GM18858 (cell line): ENCODE measurements around the gene LTBP3.

Source experiments
- ATAC-seq: cut with Tn5 transposase; IDR thresholded peaks from one replicate; pipeline ENCODE4 v1.9.1; 2021; ENCODE audit not compliant: unreplicated experiment

Gene LTBP3

DNA sequence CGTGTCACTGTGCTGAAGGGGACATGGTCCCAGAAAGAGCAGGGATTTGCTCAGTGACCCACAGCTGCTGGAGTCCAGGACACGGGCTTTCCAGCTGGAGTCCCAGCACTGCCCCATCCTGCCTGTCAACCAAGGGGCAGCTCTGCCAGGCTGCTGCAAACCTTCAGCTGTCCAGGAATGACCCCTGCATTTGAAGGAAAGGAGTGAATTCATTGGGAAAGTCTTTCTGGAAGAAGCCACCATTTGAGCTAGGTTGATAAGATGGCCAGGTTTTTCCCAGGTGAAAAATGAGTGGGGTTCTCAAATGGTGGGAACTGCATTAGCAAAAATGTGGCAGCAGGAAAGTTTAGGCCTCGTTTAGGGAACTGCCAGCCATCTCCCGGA, 28.1 kb upstream of the LTBP3 start:
- no peak for ATAC-seq

DNA sequence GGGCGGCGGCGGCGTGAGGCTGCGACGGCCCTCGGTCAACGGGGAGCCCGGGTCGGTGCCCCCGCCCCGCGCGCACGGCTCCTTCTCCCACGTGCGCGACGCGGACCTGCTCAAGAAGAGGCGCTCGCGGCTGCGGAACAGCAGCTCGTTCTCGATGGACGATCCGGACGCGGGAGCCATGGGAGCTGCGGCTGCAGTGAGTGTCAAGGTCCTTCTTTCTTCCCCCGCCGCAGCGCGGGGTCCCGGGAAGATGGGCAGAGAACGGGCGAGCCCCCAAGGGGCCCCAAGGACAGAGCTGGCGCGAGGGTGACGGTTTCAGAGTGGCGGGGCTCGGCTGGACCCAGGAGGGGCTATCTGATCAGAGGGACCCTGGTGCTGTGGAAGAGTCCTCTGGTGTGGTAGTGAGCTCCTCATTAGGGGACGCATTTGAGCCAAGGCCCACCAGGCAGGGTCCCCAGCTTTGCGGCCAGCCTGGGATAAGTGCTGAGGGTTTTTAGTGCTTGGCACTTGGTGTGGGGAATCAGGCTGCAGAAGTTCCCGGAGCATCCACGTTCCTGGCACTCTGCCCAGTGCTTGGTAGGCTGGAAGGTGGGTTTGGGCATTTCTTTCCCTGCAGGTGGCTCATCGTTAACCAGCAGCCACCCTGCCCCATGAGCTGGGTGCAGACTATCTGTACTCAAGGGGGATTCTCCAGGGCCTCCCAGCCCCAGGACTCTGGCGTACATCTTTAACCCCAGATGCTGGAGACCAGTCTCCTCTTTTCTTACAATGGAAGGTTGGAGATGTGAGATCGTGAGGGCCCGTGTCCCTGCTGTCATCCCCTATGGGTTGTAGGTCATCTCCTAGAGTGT, 27.5 kb upstream of the LTBP3 start:
- ATAC-seq: no peak

DNA sequence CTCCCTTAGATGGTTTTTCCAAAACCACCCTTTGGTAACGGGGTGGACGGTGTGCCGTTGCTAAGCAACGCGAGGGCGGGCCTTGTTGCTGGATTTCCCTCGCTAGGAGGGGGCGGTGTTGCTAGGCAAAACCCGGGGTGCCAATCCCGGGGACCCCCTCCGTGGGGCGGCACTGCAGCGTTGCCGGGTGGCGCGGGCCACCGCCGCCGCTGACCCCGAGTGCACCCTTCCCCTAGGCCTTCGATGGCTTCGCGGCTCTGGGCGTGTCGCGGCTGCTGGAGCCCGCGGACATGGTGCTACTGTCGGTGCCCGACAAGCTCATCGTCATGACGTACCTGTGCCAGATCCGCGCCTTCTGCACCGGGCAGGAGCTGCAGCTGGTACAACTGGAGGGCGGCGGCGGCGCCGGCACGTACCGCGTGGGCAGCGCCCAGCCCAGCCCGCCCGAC, 26.6 kb upstream of the LTBP3 start:
- no peak for ATAC-seq

DNA sequence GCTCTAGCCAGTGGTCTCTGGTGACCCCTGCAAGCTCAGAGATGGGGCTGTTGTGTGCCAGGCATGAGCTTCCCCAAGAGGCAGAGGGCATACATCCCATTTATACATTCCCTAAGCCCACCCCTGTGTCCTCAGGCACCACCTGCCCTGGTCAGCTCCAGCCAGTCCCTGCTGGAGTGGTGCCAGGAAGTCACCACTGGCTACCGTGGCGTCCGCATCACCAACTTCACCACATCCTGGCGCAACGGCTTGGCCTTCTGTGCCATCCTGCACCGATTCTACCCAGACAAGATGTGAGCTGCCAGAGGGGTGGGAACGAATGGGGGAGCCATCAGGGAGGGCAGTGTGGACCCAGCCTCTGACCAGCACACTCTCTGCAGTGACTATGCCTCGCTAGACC, 25.9 kb upstream of the LTBP3 start:
- ATAC-seq: no peak

DNA sequence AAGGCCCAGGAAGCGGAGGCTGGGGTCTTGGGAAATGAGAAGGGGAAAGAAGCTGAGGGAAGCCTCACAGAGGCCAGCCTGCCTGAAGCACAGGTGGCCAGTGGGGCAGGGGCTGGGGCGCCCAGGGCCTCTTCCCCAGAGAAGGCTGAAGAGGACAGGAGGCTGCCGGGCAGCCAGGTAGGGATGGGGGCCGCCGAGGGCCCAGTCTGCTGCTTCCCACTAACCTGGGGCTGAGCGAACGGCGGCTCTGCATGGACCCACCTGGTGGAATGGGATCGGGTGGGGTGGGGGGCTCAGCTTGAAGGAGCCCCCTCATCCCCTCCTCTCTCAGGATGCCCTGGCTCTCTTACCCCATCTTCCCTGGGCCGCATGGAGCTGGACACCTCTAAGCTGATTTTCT, 25.4 kb upstream of the LTBP3 start:
- ATAC-seq: no peak

DNA sequence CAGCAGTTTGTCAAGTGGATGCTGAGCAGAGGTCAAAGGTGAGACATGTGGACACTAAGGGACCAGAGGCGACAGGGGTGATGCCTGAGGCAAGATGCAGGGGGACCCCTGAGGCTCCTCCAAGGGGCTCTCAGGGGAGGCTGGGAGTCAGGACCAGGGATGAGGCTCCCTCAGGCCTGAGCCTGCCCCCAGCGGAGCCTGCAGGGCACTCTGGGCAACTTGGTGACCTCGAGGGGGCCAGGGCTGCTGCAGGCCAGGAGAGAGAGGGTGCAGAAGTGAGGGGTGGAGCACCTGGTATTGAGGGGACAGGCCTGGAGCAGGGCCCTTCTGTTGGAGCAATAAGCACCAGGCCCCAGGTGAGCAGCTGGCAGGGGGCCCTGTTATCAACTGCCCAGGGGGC, 23.8 kb upstream of the LTBP3 start:
- ATAC-seq: no peak

DNA sequence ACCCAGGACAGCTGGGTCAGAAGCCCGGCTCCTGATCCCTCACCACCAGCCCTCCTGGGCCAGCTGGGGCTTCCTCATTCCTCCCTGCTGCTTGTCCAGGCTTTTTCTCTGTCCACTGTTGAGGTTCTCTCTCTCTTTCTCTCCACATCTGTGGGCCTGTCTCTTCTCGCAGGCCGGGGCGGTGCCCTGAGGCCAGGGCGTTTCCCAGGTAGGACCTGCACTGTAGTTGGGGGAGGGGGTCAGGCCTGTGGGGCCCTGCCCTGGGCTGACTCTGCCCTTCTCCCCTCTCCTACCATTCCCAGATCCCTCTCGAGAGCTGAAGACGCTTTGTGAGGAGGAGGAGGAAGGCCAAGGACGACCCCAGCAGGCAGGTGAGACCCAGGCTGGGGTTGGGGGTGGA, 22.6 kb upstream of the LTBP3 start:
- ATAC-seq: no peak

DNA sequence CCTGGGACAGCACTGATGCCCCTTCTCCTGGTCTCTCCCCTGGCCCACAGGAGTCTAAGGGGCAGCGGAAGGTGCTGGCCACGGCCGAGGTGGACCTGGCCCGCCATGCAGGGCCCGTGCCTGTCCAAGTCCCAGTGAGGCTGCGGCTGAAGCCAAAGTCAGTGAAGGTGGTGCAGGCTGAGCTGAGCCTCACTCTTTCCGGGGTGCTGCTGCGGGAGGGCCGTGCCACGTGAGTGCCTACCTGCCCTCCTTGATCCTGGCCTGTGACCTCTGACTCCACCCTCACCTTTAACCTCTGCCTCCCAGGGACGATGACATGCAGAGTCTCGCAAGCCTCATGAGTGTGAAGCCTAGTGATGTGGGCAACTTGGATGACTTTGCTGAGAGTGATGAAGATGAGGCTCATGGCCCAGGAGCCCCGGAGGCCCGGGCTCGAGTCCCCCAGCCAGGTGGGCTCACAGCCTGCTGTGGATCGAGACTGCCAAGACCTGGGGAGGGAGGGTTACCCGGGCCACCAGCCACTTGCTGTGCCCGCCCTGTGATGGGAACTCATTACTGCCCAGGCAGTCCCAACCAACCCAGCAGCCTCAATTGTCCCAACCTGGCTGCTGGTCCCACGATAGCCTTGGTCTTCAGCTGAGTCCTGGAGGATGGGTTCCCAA, 22.0 kb upstream of the LTBP3 start:
- no peak for ATAC-seq

DNA sequence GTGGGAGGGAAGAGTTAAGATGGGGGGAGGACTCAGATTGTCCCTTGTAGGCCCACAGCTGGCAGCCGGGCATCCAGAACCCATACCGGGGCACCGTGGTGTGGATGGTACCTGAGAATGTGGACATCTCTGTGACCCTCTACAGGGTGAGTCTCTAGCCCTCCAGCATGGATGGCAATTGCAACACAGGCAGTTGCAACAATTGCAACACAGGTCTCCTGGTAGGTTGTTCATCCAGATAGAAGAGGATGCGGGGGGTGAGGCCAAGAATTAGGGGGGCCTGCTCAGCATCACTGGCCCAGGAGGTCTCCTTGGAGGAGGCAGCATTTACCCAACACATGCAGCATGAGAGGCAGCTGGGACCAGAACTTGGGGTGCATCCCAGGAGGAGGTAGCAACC, 21.1 kb upstream of the LTBP3 start:
- no peak for ATAC-seq

DNA sequence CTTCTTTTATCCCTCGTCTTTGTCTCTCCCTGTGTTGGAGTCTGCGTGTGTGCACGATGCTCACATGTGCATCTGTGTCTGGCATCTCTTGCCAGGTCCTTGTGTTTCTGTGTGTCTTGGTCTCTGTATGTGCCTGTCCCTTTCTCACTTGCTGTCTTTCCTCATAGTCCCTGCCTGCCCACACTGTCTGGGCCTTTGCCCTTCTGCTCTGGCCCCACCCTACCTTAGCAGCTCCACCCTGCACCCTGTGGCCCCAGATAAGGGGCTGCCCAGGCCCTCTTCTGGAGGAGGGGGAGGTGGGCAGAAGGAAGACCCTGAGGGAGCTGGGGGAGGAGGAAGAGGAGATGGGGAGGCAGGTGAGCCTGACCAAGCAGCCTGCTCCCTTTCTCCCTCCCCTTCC, 20.5 kb upstream of the LTBP3 start:
- ATAC-seq: no peak

DNA sequence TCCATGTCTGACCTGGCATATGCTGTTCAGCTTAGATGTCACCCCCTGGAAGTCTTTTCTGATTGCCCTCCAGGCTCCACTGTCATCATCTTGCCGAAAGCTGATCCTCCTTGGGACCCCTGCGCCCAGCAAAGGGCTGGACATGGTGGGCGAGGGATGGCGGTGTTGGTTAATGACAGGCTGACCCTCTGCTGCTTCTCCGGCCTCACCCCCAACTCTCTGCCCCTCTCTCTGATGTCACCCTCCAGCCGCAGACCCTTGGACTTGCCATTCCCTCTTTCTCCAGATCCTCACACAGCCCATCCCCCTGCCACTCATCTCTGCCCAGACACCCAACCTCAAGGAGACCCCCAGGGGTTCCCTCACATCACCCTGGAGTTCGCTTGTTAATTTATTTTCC, 20.0 kb upstream of the LTBP3 start:
- ATAC-seq: no peak

DNA sequence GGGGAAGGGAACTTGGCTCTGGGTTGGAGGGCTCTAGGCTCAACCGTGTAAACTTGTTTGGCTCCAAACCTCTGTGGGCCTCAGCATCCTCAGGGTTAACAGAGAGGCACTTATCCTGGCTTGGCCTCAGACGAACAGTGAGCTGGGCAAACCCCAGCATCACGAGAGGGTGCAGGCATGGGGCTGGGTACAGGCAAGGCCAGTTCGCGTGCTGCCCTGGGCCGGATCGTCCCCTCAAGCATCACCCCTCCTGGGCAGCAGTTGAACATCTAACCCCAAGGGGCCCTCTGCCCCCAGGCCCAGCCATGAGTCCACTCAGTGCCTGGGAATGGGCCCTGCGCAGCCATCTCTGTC, 19.6 kb upstream of the LTBP3 start:
- no peak for ATAC-seq

DNA sequence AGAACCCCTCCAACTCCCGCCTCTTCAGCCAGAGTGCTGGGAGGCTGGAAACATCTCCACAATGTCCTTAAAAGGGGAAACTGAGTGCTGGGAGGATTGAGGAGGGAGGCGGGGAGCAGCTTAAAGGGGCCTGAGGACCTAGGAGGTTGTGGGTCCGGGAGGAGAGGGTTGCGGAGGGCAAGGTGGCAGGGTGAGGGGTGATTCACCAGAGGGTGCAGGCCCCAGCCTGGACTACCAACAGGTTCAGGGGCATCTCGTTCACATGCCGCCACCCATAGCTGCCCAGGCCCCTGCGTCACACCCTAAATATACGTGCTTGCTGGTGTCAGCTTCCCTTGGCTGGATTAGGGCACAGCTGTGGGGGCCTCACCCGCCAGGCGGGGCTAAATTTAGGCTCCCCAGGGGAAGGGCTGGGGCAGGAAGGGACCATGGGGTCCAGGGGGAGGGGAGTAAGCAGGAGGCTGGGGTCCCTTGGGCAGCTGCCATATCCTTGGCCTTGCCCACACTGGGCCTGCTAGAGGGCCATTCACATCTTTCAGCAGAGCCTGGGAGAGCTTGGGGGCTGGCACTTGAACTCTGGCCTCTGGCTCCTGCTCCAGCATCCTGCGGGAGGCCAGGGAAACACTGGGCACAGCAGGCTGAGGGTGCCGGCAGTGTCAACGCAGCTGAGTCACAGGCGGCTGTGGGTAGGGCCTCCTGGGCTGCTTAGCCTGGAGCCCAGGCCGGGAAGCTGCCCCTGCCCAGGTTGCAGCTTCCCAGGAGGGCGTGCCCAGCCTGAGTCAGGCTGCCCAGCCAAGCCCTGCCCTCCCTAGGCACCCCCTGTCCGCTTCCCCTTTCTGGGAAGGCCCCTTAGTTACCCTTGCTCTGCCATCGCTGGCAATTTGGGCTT, 19.0 kb upstream of the LTBP3 start:
- no peak for ATAC-seq

DNA sequence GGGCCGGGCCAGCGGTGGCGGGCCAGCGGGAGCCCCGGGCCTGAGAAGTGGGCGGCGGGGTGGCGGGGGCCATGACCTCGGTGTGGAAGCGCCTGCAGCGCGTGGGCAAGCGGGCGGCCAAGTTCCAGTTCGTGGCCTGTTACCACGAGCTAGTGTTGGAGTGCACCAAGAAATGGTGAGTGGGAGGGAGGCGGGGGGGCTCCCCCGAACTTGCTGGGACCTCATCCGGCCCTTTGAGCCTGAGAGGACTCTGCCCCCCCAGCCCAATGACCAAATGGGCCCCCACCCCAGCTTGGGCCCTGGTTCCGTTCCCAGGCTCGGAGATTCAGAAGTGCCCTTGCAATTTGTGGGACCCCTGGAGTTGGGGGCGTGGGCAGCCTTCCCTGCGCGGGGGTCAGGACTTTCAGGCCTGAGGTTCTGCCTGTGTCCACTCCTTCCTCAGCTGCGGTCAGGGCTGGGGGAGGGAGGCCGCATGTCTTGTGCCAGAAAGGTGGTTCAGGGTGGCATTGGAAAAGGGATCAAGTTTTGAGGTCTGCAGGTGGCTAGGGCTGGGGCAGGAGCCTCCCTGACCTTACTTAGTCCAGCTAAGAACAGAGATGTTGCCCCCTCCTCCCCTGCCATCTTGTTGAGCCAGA, 18.2 kb upstream of the LTBP3 start:
- no peak for ATAC-seq

DNA sequence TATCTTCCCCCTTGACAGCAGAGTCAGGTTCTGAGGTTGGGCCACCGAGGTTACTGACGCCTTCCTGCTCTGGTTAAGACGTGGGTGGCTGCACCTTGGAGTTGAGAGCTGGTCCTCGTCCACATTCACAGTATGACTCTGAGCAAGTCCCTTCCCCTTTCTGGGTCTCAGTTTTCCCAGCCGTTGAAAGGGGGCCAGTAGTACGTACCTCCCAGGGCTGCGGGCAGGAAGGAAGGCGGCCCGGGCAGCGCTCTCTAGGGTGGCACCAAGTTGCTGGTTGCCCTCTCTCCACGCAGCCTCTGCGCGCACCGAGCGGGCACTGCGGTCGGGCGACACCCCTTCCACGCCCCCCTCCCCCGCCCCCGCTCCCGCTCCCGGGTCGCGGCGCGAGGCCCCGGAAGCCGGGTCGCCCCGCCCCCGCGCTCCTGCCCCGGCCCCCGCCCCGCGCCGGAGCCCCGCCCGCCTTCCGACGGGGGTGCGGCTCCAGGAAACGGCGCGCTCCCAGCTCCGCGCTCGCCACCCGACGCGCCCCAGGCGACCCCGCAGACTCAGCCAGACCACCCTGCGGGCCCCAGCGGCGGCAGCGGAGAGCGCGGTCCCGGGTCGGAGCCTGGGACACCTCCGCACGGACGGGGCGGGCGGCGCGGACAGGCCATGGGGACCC, 17.5 kb upstream of the LTBP3 start, which contains the start of gene EHBP1L1:
TSS of gene EHBP1L1 (plus strand) at position 486 of the 664 bp plus-strand sequence. CDS start 250 bp downstream, outside the sequence.
- ATAC-seq: no peak

DNA sequence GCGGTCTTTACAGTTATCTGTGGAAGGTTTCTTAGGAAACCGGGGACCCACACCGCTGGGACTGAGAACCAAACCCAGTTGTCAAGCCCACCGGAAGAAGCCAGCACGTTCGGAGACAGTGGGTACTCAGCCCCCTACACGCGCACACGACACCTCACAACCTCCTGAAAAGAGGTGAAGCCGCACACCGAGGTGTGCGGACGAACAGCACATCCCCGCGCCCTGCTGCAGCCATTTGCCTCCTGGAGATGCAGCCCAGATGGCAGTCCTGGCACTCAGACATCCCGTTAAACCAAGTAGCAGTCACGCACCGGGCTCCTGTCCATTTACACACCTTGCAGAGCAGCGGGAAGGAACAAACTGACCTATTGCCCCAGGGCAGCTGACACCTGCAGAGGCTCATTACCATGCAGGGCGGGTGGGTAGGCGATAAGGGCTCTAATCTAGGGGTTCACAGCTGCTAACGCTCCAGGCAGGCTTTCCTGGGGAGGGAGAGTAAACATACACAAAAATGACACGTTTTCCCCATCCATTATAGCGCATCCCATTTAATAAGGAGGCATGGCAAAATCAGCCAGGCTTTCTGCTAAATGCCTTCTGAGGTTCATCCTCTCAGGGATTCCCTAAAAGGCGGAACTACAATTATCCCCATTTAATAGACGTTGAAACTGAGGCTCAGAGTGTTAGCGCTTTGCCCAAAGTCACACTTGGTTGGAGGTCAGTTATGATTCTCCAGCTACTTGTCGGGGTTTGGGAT, 16.8 kb upstream of the LTBP3 start:
- ATAC-seq: no peak

DNA sequence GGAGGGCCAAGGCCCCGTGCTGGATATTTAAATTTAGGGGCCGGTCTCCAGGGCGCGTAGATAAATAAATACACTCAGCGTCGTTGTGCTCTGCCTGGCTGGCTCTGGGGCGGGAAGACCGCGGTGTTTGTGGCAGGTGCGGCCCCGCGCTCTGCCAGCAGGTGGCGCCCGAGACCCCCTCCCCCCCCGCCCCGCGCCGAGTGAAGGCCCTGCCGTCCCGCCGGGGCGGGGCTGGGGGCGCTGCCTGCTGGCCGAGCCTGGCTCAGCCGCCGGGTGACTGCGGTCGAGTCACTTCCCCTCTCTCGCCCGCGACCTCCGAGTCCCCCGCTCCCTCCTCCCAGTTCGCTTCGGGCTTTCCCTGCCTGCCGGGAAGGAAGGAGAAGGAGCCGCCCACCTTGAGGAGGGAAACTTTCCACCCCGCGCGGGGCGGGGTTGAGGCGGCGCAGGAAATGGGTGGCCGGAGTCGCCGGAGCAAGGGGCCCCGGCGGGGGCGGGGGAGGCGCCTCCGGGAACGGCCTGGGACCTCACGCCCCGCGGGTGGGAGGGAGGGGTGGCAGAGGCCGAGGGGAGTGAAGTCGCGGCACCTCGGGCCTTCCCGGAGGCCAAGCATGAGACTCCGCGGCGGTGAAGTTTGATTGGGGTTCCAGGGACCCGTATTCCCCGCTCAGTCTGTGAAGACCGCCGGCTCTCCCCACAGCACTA, 16.1 kb upstream of the LTBP3 start:
- ATAC-seq: no peak

DNA sequence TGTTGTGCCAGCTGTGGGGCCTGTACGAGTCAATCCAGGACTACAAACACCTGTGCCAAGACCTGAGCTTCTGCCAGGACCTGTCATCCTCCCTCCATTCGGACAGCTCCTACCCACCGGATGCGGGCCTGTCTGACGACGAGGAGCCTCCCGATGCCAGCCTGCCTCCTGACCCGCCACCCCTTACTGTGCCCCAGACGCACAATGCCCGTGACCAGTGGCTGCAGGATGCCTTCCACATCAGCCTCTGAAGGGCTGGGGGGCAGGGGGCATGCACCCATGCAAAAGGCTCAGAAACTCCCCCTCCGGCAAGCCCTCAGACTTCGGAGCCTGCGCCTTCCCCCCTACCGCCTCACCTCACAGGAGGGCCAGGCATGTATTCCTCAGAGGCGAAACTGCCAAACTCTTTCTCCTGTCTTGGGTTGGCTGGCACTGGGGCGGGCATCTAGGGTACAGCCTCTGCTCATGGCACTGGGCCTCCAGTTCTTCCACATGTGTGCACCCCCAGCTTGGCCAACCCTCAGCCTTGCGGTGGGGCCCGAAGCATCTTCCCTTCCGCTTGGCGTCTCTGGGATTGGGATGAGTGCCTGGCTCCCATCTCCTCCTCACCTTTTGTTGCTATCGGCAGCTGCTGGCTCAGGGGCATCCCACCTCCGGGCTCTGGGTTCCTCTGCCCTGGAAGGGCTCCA, 15.4 kb upstream of the LTBP3 start:
- ATAC-seq: no peak
